ENCODE results near the gene LGMN.

Gene LGMN

GRCh38 chr14:92737206-92737605 is 11.2 kb downstream of the LGMN start:
- H3K36me3 ChIP-seq (ENCODE audit: control insufficient read depth in 2 of 2, insufficient read depth in 1 of 2, low read length in 2 of 2), result peaks cover 0 to 20% of the 10 kb centered on the region in 2 experiments; a peak in 2 of 3 replicates
- H3K9me3 ChIP-seq (ENCODE audit: control insufficient read depth, insufficient read depth, low read depth, low read length), result no peaks in the 10 kb centered on the region
- CTCF ChIA-PET, result no interaction called here
- no peak overlapping the region for H3K4me3 ChIP-seq (ENCODE audit: low read depth, low read length)
- no peak overlapping the region for H3K27ac ChIP-seq (ENCODE audit: extremely low read depth, low read depth, low read length)
- no peak for TF ChIP-seq ZNF16 (tag by site-specific recombination; IDR thresholded peaks at IDR 0.05; ENCODE audit: low read depth)
- no peak for TF ChIP-seq ZNF792 (tag by site-specific recombination; IDR thresholded peaks at IDR 0.05)
- no peak for TF ChIP-seq ZSCAN23 (tag by site-specific recombination; IDR thresholded peaks at IDR 0.05)
- no peak for TF ChIP-seq ZNF174 (tag by site-specific recombination; IDR thresholded peaks at IDR 0.05)
- no peak for TF ChIP-seq ZNF274 (IDR thresholded peaks at IDR 0.05; ENCODE audit: low read length)
- TF ChIP-seq ZNF274 (tag by site-specific recombination; IDR thresholded peaks at IDR 0.05; ENCODE audit: borderline replicate concordance), result no peak
- TF ChIP-seq ZNF140 (tag by site-specific recombination; IDR thresholded peaks at IDR 0.05), result no peak
- no peak for TF ChIP-seq ZNF148 (tag by site-specific recombination; IDR thresholded peaks at IDR 0.05; ENCODE audit: borderline replicate concordance)
- TF ChIP-seq ZNF132 (tag by site-specific recombination; IDR thresholded peaks at IDR 0.05; ENCODE audit: borderline replicate concordance), result no peak
- POLR2A ChIA-PET, result interaction anchor here (1.4 kb wide), 1 partner anchor 11 kb away, joined by 5 read pairs; the partner anchor contains the start of gene LGMN
- peaks cover 2% of the 10 kb centered on the region; the same call in 1 of the 2 replicates for H3K4me1 ChIP-seq (ENCODE audit: control insufficient read depth, insufficient read depth, low read length)

GRCh38 chr14:92735344-92735743 is 13.1 kb downstream of the LGMN start:
- H3K27ac ChIP-seq (ENCODE audit: extremely low read depth, low read depth, low read length), result no peak overlapping the region
- TF ChIP-seq ZNF785 (tag by site-specific recombination; IDR thresholded peaks at IDR 0.05) (no peak), ZNF596 (tag by site-specific recombination; IDR thresholded peaks at IDR 0.05) (no peak), CTCF (tag by site-specific recombination; IDR thresholded peaks at IDR 0.05) (no peak), AEBP2 (tag by site-specific recombination; IDR thresholded peaks at IDR 0.05; ENCODE audit: borderline replicate concordance) (no peak), ZNF623 (tag by site-specific recombination; IDR thresholded peaks at IDR 0.05) (no peak), YY1 (tag by site-specific recombination; IDR thresholded peaks at IDR 0.05) (no peak), ZBTB17 (tag by site-specific recombination; IDR thresholded peaks at IDR 0.05) (no peak)
- ChIA-PET POLR2A (no interaction called here), CTCF (interaction anchor here (0.5 kb wide), 1 partner anchor 8 kb away, joined by 3 read pairs; no protein-coding TSS in a partner anchor)
- H3K4me1 ChIP-seq (ENCODE audit: control insufficient read depth, insufficient read depth, low read length), result peaks cover 2% of the 10 kb centered on the region; the same call in 1 of the 2 replicates
- H3K4me3 ChIP-seq (ENCODE audit: low read depth, low read length), result no peak overlapping the region
- H3K9me3 ChIP-seq (ENCODE audit: control insufficient read depth, insufficient read depth, low read depth, low read length), result no peaks in the 10 kb centered on the region
- H3K36me3 ChIP-seq (ENCODE audit: control insufficient read depth in 2 of 2, insufficient read depth in 1 of 2, low read length in 2 of 2), result peaks cover 9 to 20% of the 10 kb centered on the region in 2 experiments; a peak in 2 of 3 replicates

- POLR2A ChIA-PET, result interaction anchor here (2.2 kb wide), 1 partner anchor 14 kb away, joined by 9 read pairs; the partner anchor contains the start of gene LGMN
- TF ChIP-seq PRDM2 (tag by site-specific recombination; IDR thresholded peaks at IDR 0.05; ENCODE audit: borderline replicate concordance) (no peak), ZNF132 (tag by site-specific recombination; IDR thresholded peaks at IDR 0.05; ENCODE audit: borderline replicate concordance) (no peak), BCL11A (tag by site-specific recombination; IDR thresholded peaks at IDR 0.05; ENCODE audit: low read depth) (no peak), ZBTB8A (tag by site-specific recombination; IDR thresholded peaks at IDR 0.05) (no peak), ZFP37 (tag by site-specific recombination; IDR thresholded peaks at IDR 0.05) (no peak), ZNF521 (tag by site-specific recombination; IDR thresholded peaks at IDR 0.05) (no peak)
Measured at GRCh38 chr14:92734618-92735017, 13.8 kb downstream of the LGMN start.

More at GRCh38 chr14:92734618-92735017, 13.8 kb downstream of the LGMN start:
- Histone ChIP-seq H3K27ac (ENCODE audit: extremely low read depth, low read depth, low read length) (no peak overlapping the region), H3K4me3 (ENCODE audit: low read depth, low read length) (no peak overlapping the region), H3K36me3 (ENCODE audit: control insufficient read depth in 2 of 2, insufficient read depth in 1 of 2, low read length in 2 of 2) (peaks cover 9 to 19% of the 10 kb centered on the region in 2 experiments; a peak in 2 of 3 replicates), H3K4me1 (ENCODE audit: control insufficient read depth, insufficient read depth, low read length) (peaks cover 2% of the 10 kb centered on the region; the same call in 1 of the 2 replicates), H3K9me3 (ENCODE audit: control insufficient read depth, insufficient read depth, low read depth, low read length) (no peaks in the 10 kb centered on the region)
- CTCF ChIA-PET, result no interaction called here

Measured in HEK293 (cell line).